Activated CD4-positive, CD25-positive, alpha-beta regulatory T cell (primary cell): Measurements from ENCODE around the gene ITGAD.

ENCODE experiments used
- DNase-seq, 4 experiments: peaks; one replicate each; lab custom pipeline; 2025; lab: John Stamatoyannopoulos, UW

The ITGAD gene

DNA sequence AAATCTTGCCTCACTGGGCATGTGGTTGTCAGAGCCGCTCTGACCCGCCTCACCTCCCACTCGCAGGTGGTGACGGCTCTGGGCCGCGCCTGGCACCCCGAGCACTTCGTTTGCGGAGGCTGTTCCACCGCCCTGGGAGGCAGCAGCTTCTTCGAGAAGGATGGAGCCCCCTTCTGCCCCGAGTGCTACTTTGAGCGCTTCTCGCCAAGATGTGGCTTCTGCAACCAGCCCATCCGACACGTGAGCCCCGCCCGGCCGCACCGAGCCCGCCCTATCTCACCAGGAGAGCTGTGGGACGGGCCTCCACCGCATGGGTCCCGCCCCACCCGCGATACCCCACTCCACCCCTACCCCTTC, 82.8 kb downstream of the ITGAD start:
- DNase-seq = no peak
